GM18907 (cell line): ENCODE results near the gene PCDH9.

Experiments used
- ATAC-seq: cut with Tn5 transposase; IDR thresholded peaks from one replicate; pipeline ENCODE4 v1.9.1; 2021; ENCODE audit warnings: mild to moderate bottlenecking, moderate library complexity; ENCODE audit not compliant: unreplicated experiment

The PCDH9 gene

GRCh38 chr13:66994097-66994496, 236.0 kb downstream of the PCDH9 start:
- peak; percentile 59 for ATAC-seq

DNA sequence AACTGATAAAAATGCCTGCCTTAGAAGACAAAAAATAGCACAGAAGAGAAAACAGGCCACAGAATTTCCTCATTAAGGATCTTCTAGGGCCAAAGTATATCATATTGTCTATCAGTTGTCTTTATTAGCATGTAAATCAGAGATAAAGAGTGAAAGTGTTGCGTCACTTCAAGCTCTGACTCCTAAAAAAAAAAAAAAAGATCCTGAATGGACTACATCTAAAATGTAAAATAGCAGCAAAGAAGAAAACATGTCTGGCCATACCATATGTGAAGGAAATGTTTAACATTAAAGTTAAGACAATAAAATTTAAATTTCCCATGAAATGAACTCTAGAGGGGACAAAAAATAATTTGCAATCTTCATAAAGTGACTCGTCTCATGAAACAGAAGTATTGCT, 237.4 kb downstream of the PCDH9 start:
- no peak for ATAC-seq

DNA sequence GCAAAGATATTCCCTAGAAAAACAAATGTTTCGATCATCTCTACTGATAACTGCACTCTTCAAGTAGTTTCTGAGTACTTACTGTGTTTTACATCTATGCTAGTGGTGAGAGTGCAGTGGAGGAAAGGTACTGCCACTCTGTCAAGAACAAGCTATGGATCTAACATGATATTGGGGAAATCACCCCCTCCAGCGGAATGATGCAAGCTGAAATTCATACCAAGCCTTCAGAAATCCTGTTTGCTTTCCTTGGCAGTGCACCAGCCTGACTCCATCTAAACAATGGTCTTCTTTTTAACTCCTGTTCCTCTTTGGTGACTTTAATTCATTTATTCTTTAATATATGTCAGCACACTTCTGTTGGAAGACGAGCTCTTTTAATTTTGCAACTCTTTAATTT, 238.0 kb downstream of the PCDH9 start:
- ATAC-seq, result no peak

GRCh38 chr13:66984241-66984640, 245.9 kb downstream of the PCDH9 start:
- no peak for ATAC-seq

- ATAC-seq, result no peak
Measured at GRCh38 chr13:66981912-66982311, 248.2 kb downstream of the PCDH9 start.

- ATAC-seq, result no peak
Measured at GRCh38 chr13:66977161-66977560, 253.0 kb downstream of the PCDH9 start.

GRCh38 chr13:66974889-66975288, 255.2 kb downstream of the PCDH9 start:
- no peak for ATAC-seq

GRCh38 chr13:66974174-66974573, 256.0 kb downstream of the PCDH9 start:
- ATAC-seq, result no peak

- ATAC-seq, result no peak
Measured at GRCh38 chr13:66972659-66973058, 257.5 kb downstream of the PCDH9 start.

DNA sequence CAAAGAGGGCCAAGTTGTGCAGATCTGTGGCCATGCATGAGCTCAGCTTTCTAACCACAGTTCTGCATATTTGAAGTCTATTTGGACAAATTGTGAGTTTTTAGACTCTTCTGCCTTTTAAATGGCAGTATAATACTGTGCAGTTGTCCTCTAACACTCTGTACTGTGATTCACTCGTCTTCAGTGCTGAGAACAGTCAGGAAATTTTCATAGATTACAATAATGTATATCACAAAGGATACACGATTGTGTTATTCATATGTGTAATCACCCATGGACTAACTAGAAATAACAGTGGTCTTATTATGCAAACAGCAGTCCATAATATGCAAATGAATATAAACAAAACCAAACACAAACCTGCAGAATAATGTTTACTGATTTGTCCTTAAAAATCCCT, 259.1 kb downstream of the PCDH9 start:
- ATAC-seq, result no peak

DNA sequence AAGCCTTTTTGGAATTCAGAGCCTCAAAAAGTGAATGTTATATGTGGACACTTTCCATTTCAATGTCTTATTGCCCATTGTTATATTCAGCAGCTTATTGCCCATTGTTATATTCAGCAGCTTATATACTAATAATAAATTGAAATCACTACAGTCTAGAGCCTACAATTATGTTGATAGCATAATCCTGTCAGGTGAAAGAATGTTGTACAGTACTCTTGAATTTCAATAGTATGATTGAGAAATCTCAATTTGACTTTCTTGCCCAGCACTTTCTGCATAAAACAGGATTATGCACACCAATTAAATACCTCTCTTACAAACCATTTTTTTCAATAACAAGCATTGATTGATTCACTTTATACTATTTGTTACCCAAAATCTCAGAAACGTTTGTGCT, 260.8 kb downstream of the PCDH9 start:
- ATAC-seq, result no peak

- no peak for ATAC-seq
Measured at GRCh38 chr13:66967811-66968597, 262.1 kb downstream of the PCDH9 start.

GRCh38 chr13:66965181-66965580, 265.0 kb downstream of the PCDH9 start:
- ATAC-seq, result no peak

GRCh38 chr13:66962953-66963352, 267.2 kb downstream of the PCDH9 start:
- no peak for ATAC-seq

GRCh38 chr13:66958611-66959010, 271.5 kb downstream of the PCDH9 start:
- peak; percentile 78 for ATAC-seq

DNA sequence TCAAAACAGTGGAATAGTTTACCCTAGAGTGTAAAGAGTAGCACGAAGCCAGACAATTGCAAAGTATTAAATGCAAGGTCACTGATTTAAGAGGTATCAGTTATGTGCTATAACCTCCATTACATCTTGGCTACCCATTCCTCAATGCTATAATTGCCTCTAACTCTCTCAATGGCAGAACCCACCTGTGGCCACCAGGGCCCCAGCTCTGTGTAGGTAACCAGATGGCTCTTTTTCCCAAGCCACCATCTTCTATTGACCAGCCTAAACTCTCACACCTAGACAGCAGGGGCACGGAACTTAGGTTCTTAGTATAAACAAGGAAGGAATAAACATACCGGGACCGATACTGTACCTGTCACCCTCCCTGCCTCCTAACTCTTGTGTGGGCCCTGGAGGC, 277.6 kb downstream of the PCDH9 start:
- ATAC-seq, result no peak

- no peak for ATAC-seq
Measured at GRCh38 chr13:66951426-66951825, 278.7 kb downstream of the PCDH9 start.

GRCh38 chr13:66950666-66951065, 279.5 kb downstream of the PCDH9 start:
- no peak for ATAC-seq

GRCh38 chr13:66948910-66949309, 281.2 kb downstream of the PCDH9 start:
- ATAC-seq, result no peak

DNA sequence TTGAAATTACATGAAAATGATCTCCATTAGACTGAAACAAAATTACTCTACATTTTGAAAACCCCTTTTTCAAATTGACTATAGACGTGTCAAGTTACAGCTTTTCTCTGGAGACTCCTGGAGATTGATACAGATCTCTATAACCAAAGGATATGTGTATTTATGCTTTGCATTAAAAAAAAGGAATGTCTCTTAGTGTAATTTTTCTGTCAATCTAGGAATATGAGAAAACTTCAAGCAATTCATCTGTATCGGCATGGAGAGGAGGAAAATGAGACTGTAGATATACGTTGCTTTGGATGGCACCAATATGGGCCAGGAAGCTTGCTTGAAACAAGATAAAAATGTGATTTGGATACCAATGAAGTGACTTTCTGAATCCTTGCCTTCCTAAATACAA, 286.6 kb downstream of the PCDH9 start:
- no peak for ATAC-seq

GRCh38 chr13:66940113-66940512, 290.0 kb downstream of the PCDH9 start:
- no peak for ATAC-seq

- ATAC-seq, result no peak
Measured at GRCh38 chr13:66937423-66937822, 292.7 kb downstream of the PCDH9 start.

- no peak for ATAC-seq
Measured at GRCh38 chr13:66933994-66934393, 296.1 kb downstream of the PCDH9 start.
